Measurements from ENCODE around the gene AGK. TPM values are rescaled to one million over a fixed set of nuclear protein-coding genes. Genes with fewer than 3 reads are reported as not detected.

Gene AGK
- total and polyA plus RNA-seq, 4 donors: 7.2 to 13.6 (median 8.9) TPM

- no peak for TF ChIP-seq RAD21 (IDR thresholded peaks at IDR 0.05)
- TF ChIP-seq HNF4G (IDR thresholded peaks at IDR 0.05): no peak
- peak; percentile 45 for TF ChIP-seq SP1 (IDR thresholded peaks at IDR 0.05)
- no peak for TF ChIP-seq NR2F2 (IDR thresholded peaks at IDR 0.05)
- TF ChIP-seq ATF3 (IDR thresholded peaks at IDR 0.05): no peak
- no peak for TF ChIP-seq EGR1 (IDR thresholded peaks at IDR 0.05; ENCODE audit: low read depth in 2 of 2)
- no peak for TF ChIP-seq FOXA1 (IDR thresholded peaks at IDR 0.05)
- TF ChIP-seq TAF1 (conservative IDR thresholded peaks at IDR 0.05): no peak
- TF ChIP-seq YY1 (IDR thresholded peaks at IDR 0.05): no peak
- TF ChIP-seq, protein P1, sequence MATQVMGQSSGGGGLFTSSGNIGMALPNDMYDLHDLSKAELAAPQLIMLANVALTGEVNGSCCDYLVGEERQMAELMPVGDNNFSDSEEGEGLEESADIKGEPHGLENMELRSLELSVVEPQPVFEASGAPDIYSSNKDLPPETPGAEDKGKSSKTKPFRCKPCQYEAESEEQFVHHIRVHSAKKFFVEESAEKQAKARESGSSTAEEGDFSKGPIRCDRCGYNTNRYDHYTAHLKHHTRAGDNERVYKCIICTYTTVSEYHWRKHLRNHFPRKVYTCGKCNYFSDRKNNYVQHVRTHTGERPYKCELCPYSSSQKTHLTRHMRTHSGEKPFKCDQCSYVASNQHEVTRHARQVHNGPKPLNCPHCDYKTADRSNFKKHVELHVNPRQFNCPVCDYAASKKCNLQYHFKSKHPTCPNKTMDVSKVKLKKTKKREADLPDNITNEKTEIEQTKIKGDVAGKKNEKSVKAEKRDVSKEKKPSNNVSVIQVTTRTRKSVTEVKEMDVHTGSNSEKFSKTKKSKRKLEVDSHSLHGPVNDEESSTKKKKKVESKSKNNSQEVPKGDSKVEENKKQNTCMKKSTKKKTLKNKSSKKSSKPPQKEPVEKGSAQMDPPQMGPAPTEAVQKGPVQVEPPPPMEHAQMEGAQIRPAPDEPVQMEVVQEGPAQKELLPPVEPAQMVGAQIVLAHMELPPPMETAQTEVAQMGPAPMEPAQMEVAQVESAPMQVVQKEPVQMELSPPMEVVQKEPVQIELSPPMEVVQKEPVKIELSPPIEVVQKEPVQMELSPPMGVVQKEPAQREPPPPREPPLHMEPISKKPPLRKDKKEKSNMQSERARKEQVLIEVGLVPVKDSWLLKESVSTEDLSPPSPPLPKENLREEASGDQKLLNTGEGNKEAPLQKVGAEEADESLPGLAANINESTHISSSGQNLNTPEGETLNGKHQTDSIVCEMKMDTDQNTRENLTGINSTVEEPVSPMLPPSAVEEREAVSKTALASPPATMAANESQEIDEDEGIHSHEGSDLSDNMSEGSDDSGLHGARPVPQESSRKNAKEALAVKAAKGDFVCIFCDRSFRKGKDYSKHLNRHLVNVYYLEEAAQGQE (IDR thresholded peaks at IDR 0.05): no peak
- peak; percentile 51 to 52 for TF ChIP-seq HNF4A (conservative IDR thresholded peaks at IDR 0.05)
- TF ChIP-seq JUND (IDR thresholded peaks at IDR 0.05): peak in 1 of 2 donors; percentile 14
- TF ChIP-seq RXRA (IDR thresholded peaks at IDR 0.05): peak; percentile 39 to 64
- no peak for TF ChIP-seq GABPA (IDR thresholded peaks at IDR 0.05 in 1 of 2, conservative IDR thresholded peaks at IDR 0.05 in 1 of 2)
- TF ChIP-seq, protein P2, sequence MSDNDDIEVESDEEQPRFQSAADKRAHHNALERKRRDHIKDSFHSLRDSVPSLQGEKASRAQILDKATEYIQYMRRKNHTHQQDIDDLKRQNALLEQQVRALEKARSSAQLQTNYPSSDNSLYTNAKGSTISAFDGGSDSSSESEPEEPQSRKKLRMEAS (IDR thresholded peaks at IDR 0.05): no peak
- TF ChIP-seq ZBTB33 (IDR thresholded peaks at IDR 0.05): no peak
- TF ChIP-seq, protein P3, sequence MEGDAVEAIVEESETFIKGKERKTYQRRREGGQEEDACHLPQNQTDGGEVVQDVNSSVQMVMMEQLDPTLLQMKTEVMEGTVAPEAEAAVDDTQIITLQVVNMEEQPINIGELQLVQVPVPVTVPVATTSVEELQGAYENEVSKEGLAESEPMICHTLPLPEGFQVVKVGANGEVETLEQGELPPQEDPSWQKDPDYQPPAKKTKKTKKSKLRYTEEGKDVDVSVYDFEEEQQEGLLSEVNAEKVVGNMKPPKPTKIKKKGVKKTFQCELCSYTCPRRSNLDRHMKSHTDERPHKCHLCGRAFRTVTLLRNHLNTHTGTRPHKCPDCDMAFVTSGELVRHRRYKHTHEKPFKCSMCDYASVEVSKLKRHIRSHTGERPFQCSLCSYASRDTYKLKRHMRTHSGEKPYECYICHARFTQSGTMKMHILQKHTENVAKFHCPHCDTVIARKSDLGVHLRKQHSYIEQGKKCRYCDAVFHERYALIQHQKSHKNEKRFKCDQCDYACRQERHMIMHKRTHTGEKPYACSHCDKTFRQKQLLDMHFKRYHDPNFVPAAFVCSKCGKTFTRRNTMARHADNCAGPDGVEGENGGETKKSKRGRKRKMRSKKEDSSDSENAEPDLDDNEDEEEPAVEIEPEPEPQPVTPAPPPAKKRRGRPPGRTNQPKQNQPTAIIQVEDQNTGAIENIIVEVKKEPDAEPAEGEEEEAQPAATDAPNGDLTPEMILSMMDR (IDR thresholded peaks at IDR 0.05; ENCODE audit: low read depth, low read length, missing input control): no peak
- TF ChIP-seq FOXA2 (IDR thresholded peaks at IDR 0.05): no peak
- Histone ChIP-seq H3K27ac (ENCODE audit: low read depth in 1 of 2, low read length in 2 of 2) (no peak overlapping the region), H3K27me3 (ENCODE audit: control insufficient read depth in 4 of 4, insufficient read depth in 4 of 4, low read length in 3 of 4) (no peaks in the 10 kb centered on the region), H3K9me3 (ENCODE audit: control insufficient read depth in 4 of 4, low read length in 3 of 4) (no peaks in the 10 kb centered on the region), H3K4me1 (ENCODE audit: control insufficient read depth in 4 of 4, insufficient read depth in 4 of 4, low read length in 3 of 4) (peaks cover 1 to 13% (median 9%) of the 10 kb centered on the region in 4 donors), H3K9ac (ENCODE audit: low read depth in 1 of 2, low read length in 2 of 2) (no peak overlapping the region), H3K4me3 (ENCODE audit: low read depth in 1 of 3, low read length in 3 of 3) (no peak overlapping the region), H3K36me3 (ENCODE audit: control insufficient read depth in 4 of 4, insufficient read depth in 3 of 4, low read depth in 1 of 4, low read length in 3 of 4) (peaks cover 0 to 2% (median 0%) of the 10 kb centered on the region in 4 donors)
- 78% methylated on average over 4 of the region's 4 CpGs for WGBS
- DNase-seq (ENCODE audit: low spot score): no peak
Observed at GRCh38 chr7:141600168-141601006, 49.2 kb downstream of the AGK start.
